Vagina (tissue), 2 donors: Measurements from ENCODE around the gene ZNF629. TPM values are rescaled to one million over a fixed set of nuclear protein-coding genes. Genes with fewer than 3 reads are reported as not detected.

Source experiments
- DNase-seq, 2 donors: peaks; one replicate each; pipeline ENCODE4 v3.0.0-alpha.2; 2017; ENCODE audit errors: extremely low spot score in 2 of 2
- H3K27ac ChIP-seq: fragments of 200-600 bp; sonication (generic); one replicate; pipeline ENCODE4 v1.5.1; 2019
- H3K27me3 ChIP-seq: fragments of 200-600 bp; sonication (generic); one replicate; pipeline ENCODE4 v1.5.1; 2019
- H3K36me3 ChIP-seq, 2 donors: fragments of 200-600 bp; sonication (generic); one replicate each; pipeline ENCODE4 v1.5.1; 2017 to 2019
- H3K4me1 ChIP-seq: fragments of 200-600 bp; sonication (generic); one replicate; pipeline ENCODE4 v1.5.1; 2019
- H3K4me3 ChIP-seq, 2 donors: fragments of 200-600 bp; sonication (generic); 1 replicate in 1 of 2; 2 replicates in 1 of 2; pipeline ENCODE4 v1.5.1; 2016 to 2019
- H3K9me3 ChIP-seq: fragments of 200-600 bp; sonication (generic); one replicate; pipeline ENCODE4 v1.5.1; 2019
- POLR2A ChIP-seq, 2 donors: fragments of 450-650 bp; IDR thresholded peaks; one replicate each; pipeline ENCODE4 v1.6.1; 2017; ENCODE audit warnings: antibody characterized with exemption in 2 of 2, mild to moderate bottlenecking in 2 of 2, moderate library complexity in 2 of 2
- POLR2AphosphoS5 ChIP-seq, 2 donors: sonication (generic); formaldehyde crosslinking; IDR thresholded peaks; one replicate each; pipeline ENCODE4 v1.9.0; 2017; ENCODE audit warnings: antibody characterized with exemption in 2 of 2, mild to moderate bottlenecking in 2 of 2, low read depth in 1 of 2; ENCODE audit not compliant: insufficient read depth in 1 of 2
- intact Hi-C: fragments of 100-400 bp; cut with DNase I; formaldehyde crosslinking; loops from one replicate; pipeline ENCODE4 v1.15.1; 2023
- total RNA-seq: library from RNA; depleted of rRNA; stranded (reverse); fragments of >200 nt; gene quantifications from one replicate; pipeline ENCODE4 v1.2.3, GENCODE V29; 2016
- TF ChIP-seq, protein P1 (sequence below), 3 experiments: fragments of 450-650 bp in 2 of 3; fragments of 200-600 bp in 1 of 3; sonication (generic) in 1 of 3; IDR thresholded peaks; one replicate each; pipeline ENCODE4 v1.5.1; 2017 to 2019; ENCODE audit warnings: antibody characterized with exemption in 3 of 3, mild to moderate bottlenecking in 2 of 3, moderate library complexity in 2 of 3

ZNF629 gene
- total RNA-seq, 1 donor from 2014 or later = 11.3 TPM

DNA sequence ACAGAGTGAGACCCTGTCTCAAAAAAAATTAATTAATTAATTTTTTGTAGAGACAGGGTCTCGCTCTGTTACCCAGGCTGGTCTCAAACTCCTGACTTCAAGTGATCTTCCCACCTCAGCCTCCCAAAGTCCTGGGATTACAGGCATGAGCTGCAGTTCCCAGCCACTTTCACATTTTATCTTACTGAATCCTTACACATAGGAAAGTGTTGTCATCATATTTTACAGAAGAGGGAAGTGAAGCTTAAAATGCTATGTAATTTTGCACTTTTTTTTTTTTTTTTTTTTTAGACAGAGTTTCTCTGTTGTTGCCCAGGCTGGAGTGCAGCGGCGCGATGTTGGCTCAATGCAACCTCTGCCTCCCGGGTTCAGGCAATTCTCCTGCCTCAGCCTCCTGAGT, 21.1 kb upstream of the ZNF629 start:
- no peaks in the 10 kb centered on the region for H3K9me3 ChIP-seq
- TF ChIP-seq POLR2AphosphoS5 (IDR thresholded peaks at IDR 0.05; ENCODE audit: insufficient read depth in 1 of 2, low read depth in 1 of 2) = no peak
- TF ChIP-seq, protein P1, sequence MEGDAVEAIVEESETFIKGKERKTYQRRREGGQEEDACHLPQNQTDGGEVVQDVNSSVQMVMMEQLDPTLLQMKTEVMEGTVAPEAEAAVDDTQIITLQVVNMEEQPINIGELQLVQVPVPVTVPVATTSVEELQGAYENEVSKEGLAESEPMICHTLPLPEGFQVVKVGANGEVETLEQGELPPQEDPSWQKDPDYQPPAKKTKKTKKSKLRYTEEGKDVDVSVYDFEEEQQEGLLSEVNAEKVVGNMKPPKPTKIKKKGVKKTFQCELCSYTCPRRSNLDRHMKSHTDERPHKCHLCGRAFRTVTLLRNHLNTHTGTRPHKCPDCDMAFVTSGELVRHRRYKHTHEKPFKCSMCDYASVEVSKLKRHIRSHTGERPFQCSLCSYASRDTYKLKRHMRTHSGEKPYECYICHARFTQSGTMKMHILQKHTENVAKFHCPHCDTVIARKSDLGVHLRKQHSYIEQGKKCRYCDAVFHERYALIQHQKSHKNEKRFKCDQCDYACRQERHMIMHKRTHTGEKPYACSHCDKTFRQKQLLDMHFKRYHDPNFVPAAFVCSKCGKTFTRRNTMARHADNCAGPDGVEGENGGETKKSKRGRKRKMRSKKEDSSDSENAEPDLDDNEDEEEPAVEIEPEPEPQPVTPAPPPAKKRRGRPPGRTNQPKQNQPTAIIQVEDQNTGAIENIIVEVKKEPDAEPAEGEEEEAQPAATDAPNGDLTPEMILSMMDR (IDR thresholded peaks at IDR 0.05) = no peak
- no peak for TF ChIP-seq POLR2A (IDR thresholded peaks at IDR 0.05)
- no peaks in the 10 kb centered on the region for H3K36me3 ChIP-seq
- no peak overlapping the region for H3K4me3 ChIP-seq
- H3K4me1 ChIP-seq = peaks cover 20% of the 10 kb centered on the region
- H3K27ac ChIP-seq = no peak overlapping the region
- DNase-seq = no peak
- no peaks in the 10 kb centered on the region for H3K27me3 ChIP-seq
- intact Hi-C loops = no loop called here

DNA sequence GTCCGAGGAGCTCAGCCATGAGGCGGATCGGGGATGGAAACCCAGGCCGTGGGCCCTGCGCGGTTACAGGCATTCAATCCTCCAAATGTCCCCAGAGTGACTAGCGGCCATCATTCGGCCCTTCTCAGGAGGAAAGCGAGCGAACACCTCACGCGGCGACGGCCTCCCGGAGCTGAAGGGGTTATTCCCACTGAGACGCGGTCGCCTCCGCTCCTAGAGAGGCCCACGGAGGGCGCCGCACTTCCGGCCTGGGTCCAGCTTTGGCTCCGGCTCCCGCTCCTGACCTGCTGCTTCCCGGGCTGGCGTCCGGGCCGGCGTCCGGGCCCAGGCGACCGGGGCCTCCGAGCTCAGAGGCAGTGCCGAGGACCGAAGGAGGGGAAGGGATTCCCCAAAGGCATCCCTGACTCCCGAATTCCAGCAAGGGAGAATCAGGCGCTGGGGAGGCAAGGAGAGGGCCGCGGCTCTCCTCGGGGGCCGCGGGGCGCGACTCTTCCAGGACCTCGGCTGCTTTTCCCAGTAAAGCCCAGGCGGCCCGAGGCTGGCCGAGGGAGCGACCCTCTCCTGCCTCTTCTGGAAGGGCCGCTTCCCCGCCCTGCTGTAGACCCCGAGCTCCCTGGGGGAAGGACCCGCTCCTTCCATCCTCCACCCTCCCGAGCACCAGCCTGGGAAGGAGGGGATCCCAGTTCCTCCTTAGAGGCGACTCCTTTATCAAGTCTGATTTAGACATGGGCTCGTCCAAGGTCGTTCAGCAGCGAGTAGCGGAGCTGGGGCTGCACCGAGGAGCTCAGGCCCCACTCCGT, 18.6 kb upstream of the ZNF629 start:
- Histone ChIP-seq H3K36me3 (no peaks in the 10 kb centered on the region), H3K4me3 (peak overlapping the region; percentile 73 to 86), H3K9me3 (no peaks in the 10 kb centered on the region), H3K4me1 (peaks cover 19% of the 10 kb centered on the region), H3K27ac (peak overlapping the region; percentile 85), H3K27me3 (no peaks in the 10 kb centered on the region)
- intact Hi-C loops = no loop called here
- no peak for DNase-seq
- peak; percentile 65 to 96 for TF ChIP-seq POLR2AphosphoS5 (IDR thresholded peaks at IDR 0.05; ENCODE audit: insufficient read depth in 1 of 2, low read depth in 1 of 2)
- TF ChIP-seq, protein P1 (IDR thresholded peaks at IDR 0.05) = no peak
- TF ChIP-seq POLR2A (IDR thresholded peaks at IDR 0.05) = peak in 1 of 2 donors; percentile 83

DNA sequence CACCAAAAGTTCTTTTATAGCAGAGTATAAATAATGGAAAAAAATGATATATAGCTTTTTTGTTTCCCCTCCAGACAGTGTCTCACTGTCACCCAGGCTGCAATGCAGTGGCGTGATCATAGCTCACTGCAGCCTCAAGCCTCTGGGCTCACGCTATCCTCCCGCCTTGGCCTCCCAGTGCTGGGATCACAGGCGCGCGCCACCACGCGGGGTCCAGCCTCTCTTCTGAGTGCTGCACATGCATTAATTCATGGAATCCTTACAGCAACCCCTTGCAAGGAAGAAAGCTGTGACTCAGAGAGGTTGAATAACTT, 18.0 kb upstream of the ZNF629 start:
- Histone ChIP-seq H3K9me3 (no peaks in the 10 kb centered on the region), H3K27ac (peak overlapping the region; percentile 85), H3K4me1 (peaks cover 19% of the 10 kb centered on the region), H3K36me3 (no peaks in the 10 kb centered on the region), H3K27me3 (no peaks in the 10 kb centered on the region), H3K4me3 (peak overlapping the region; percentile 73 to 86)
- intact Hi-C loops = no loop called here
- TF ChIP-seq, protein P1 (IDR thresholded peaks at IDR 0.05) = no peak
- TF ChIP-seq POLR2AphosphoS5 (IDR thresholded peaks at IDR 0.05; ENCODE audit: insufficient read depth in 1 of 2, low read depth in 1 of 2) (no peak), POLR2A (IDR thresholded peaks at IDR 0.05) (no peak)
- no peak for DNase-seq

DNA sequence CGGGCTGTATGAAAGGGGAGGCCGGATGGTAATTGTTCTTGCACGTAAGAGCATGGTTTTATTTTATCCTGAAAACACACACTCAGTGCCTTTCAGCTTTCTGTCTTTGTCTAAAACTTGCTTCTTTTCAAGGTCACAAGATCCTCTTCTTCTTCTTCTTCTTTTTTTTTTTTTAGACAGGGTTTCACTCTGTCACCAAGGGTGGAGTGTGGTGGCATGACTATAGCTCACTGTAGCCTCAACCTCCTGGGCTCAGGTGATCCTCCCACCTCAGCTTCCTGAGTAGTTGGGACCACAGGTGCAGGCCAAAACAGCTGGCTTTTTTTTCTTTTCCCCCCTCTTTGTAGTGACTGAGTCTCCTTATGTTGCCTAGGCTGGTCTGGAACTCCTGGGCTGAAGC, 15.9 kb upstream of the ZNF629 start:
- intact Hi-C loops = no loop called here
- TF ChIP-seq, protein P1 (IDR thresholded peaks at IDR 0.05) = no peak
- TF ChIP-seq POLR2AphosphoS5 (IDR thresholded peaks at IDR 0.05; ENCODE audit: insufficient read depth in 1 of 2, low read depth in 1 of 2) = no peak
- TF ChIP-seq POLR2A (IDR thresholded peaks at IDR 0.05) = no peak
- Histone ChIP-seq H3K27me3 (no peaks in the 10 kb centered on the region), H3K4me1 (peaks cover 19% of the 10 kb centered on the region), H3K9me3 (no peaks in the 10 kb centered on the region), H3K36me3 (no peaks in the 10 kb centered on the region), H3K4me3 (no peak overlapping the region), H3K27ac (no peak overlapping the region)
- DNase-seq = no peak

DNA sequence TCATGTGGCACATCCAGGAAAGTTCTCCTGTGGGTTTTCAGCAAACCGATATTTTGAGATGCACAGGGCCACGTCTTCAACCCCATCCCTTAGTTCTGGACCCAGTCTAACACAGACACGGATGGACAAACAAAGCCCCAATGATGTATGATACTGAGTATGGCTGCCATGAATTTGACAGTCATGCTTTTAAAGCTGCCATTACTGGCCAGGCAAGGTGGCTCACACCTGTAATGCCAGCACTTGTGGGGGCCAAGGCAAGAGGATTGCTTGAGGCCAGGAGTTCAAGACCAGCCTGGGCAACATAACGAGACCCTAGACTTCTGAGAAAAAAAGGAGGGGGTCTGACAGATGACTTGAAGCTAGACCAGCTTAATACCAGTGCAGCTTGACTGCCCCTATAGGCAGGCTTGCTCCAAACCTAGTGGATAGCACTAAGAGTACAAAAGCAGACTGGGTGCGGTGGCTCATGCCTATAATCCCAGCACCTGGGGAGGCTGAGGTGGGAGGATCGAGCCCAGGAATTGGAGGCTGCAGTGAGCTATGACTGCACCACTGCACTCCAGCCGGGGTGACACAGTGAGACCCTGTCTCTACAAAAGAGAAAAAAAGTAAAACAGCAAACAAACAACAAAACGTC, 10.8 kb upstream of the ZNF629 start:
- H3K27ac ChIP-seq = no peak overlapping the region
- H3K9me3 ChIP-seq = no peaks in the 10 kb centered on the region
- no peaks in the 10 kb centered on the region for H3K27me3 ChIP-seq
- TF ChIP-seq POLR2A (IDR thresholded peaks at IDR 0.05) (no peak), POLR2AphosphoS5 (IDR thresholded peaks at IDR 0.05; ENCODE audit: insufficient read depth in 1 of 2, low read depth in 1 of 2) (no peak)
- TF ChIP-seq, protein P1 (IDR thresholded peaks at IDR 0.05) = no peak
- H3K4me3 ChIP-seq = no peak overlapping the region
- intact Hi-C loops = no loop called here
- no peak for DNase-seq
- no peaks in the 10 kb centered on the region for H3K4me1 ChIP-seq
- no peaks in the 10 kb centered on the region for H3K36me3 ChIP-seq
